B cell (primary cell): ENCODE data around the gene CDK6.

Source experiments
- CTCF ChIP-seq: fragments of 200-600 bp; IDR thresholded peaks from one replicate; pipeline ENCODE4 v1.8.0; 2022; ENCODE audit warnings: antibody characterized with exemption, mild to moderate bottlenecking
- EZH2 ChIP-seq: IDR thresholded peaks from 2 replicates; pipeline ENCODE4 v1.6.1; 2012; ENCODE audit warnings: borderline replicate concordance, low read depth, mild to moderate bottlenecking, moderate library complexity, low read length; ENCODE audit not compliant: insufficient read depth, poor library complexity, severe bottlenecking

- TF ChIP-seq CTCF (no peak), EZH2 (no peak)
Measured at GRCh38 chr7:92627956-92628355, 208.4 kb downstream of the CDK6 start.
